Subcutaneous abdominal adipose tissue (tissue), 5 donors: ENCODE measurements around the gene ABCC1.

ENCODE experiments used
- H3K27ac ChIP-seq: one replicate; pipeline ENCODE4 v1.7.0; 2013; ENCODE audit warnings: low read depth, mild to moderate bottlenecking, inconsistent platforms, low read length, moderate library complexity
- H3K27me3 ChIP-seq, 5 donors: one replicate each; pipeline ENCODE4 v1.7.0; 2013; ENCODE audit warnings: low read length in 5 of 5, inconsistent platforms in 1 of 5; ENCODE audit not compliant: control insufficient read depth in 5 of 5, insufficient read depth in 4 of 5
- H3K36me3 ChIP-seq, 5 donors: one replicate each; pipeline ENCODE4 v1.7.0; 2013; ENCODE audit warnings: low read length in 5 of 5; ENCODE audit not compliant: control insufficient read depth in 5 of 5, insufficient read depth in 5 of 5
- H3K4me1 ChIP-seq, 5 donors: one replicate each; pipeline ENCODE4 v1.7.0; 2013; ENCODE audit warnings: low read length in 5 of 5, mild to moderate bottlenecking in 3 of 5, moderate library complexity in 1 of 5; ENCODE audit not compliant: control insufficient read depth in 5 of 5, insufficient read depth in 5 of 5
- H3K4me3 ChIP-seq, 5 donors: one replicate each; pipeline ENCODE4 v1.7.0; 2013; ENCODE audit warnings: low read length in 5 of 5, low read depth in 1 of 5
- H3K9ac ChIP-seq, 5 donors: one replicate each; pipeline ENCODE4 v1.7.0; 2013; ENCODE audit warnings: low read length in 5 of 5, mild to moderate bottlenecking in 4 of 5, moderate library complexity in 3 of 5
- H3K9me3 ChIP-seq, 5 donors: one replicate each; pipeline ENCODE4 v1.7.0; 2013; ENCODE audit warnings: low read length in 5 of 5; ENCODE audit not compliant: control insufficient read depth in 5 of 5
- donor health status: healthy.
- donor health status: healthy.
- donor health status: healthy.
- donor health status: healthy.
- donor health status: healthy.

ABCC1 gene

DNA sequence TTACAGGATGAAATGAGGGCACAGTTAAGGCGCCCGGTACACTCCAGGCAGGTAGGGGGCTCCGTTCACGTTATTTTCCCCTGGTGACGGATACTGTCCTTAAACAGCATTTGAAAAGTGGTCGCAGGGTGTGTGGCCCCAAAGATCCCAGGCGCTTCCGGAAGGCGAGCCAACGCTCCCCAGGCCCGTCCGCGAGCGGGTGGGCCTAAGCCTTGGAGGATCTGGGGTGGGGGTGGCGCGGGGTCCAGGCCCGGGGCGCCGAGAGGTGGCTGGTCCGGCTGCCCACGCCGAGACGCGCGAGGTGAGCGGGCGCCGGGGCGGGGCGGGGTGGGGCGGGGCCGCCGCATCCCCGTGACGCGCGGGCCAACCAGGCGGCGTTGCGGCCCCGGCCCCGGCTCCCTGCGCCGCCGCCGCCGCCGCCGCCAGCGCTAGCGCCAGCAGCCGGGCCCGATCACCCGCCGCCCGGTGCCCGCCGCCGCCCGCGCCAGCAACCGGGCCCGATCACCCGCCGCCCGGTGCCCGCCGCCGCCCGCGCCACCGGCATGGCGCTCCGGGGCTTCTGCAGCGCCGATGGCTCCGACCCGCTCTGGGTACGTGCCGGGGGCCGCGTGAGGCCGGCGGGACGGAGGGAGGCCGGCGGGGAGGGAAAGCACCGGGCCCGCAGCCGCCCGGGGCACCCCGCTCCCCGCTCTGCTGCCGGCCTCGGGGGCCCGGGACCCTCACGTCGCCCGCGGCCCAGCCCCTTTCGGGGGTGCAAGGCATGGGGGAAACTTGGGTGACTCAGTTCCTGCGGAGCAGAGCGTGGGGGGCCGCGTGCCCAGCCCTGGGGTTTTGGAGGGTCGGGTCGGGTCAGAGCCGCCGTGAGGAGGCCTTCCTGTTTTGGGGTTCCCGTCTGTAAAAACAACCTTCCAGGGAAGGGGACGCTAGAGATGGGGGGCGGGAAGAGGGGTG is at the start of gene ABCC1:
Gene ABCC1, plus strand, starts transcription at position 407 of the 951 bp plus-strand sequence. Its CDS starts 136 bp downstream, at position 543.
- peaks cover 9 to 50% (median 43%) of the 10 kb centered on the region in 5 donors for H3K4me1 ChIP-seq
- peak within 1 kb of the TSS; percentile 77 for H3K27ac ChIP-seq
- no peaks in the 10 kb centered on the region for H3K27me3 ChIP-seq
- no peaks in the 10 kb centered on the region for H3K9me3 ChIP-seq
- peak within 1 kb of the TSS; percentile 68 to 82 (median 74) for H3K4me3 ChIP-seq
- no peaks in the 10 kb centered on the region for H3K36me3 ChIP-seq
- peak within 1 kb of the TSS; percentile 77 to 94 (median 86) for H3K9ac ChIP-seq

DNA sequence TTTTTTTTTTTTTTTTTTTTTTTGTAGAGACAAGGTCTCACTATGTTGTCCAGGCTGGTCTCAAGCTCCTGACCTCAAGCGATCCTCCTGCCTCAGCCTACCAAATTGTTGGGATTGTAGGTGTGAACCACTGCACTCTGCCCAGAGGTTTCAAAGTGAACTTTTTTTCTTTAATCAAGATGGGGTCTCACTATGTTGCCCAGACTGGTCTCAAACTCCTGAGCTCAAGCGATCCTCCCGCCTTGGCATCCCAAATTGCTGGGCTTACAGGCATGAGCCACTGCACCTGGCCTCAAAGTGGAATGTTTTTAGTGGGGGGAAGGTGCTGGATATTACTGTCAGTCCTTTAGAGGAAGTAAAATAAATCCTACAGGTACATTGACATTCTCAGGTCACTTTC is 49.1 kb upstream of the ABCC1 start:
- H3K4me1 ChIP-seq: no peaks in the 10 kb centered on the region
- no peak overlapping the region for H3K9ac ChIP-seq
- no peak overlapping the region for H3K4me3 ChIP-seq
- H3K27me3 ChIP-seq: no peaks in the 10 kb centered on the region
- H3K9me3 ChIP-seq: no peaks in the 10 kb centered on the region
- H3K27ac ChIP-seq: no peak overlapping the region
- no peaks in the 10 kb centered on the region for H3K36me3 ChIP-seq

DNA sequence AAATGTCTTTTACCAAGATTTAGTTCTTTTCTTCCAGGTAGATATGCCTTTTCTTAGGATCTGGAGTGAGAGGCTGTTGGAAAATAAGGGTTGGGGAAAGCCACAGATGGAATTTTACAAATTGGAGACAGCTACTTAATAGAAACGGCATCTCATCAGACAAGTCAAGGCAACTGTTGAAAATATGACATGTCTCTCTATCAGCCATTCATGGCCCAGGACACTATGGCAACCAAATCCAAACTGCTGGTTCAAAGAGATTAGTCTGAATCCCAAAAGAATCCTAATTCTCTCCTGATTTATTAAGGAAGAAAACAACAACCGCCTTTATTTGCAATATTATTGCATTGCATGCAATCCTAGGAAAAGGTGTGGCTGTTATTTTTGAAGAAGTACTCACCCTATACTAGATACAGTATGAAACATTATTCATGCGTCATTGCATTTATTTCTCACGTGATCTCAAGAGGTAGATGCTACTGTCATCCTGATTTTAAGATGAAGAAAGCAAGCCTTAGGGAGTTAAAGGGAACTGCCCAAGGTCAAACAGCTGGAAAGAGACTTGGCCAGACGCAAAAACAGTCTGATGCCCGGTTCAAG is 48.4 kb upstream of the ABCC1 start:
- Histone ChIP-seq H3K4me1 (no peaks in the 10 kb centered on the region), H3K27me3 (no peaks in the 10 kb centered on the region), H3K4me3 (no peak overlapping the region), H3K9me3 (no peaks in the 10 kb centered on the region), H3K9ac (no peak overlapping the region), H3K36me3 (no peaks in the 10 kb centered on the region), H3K27ac (no peak overlapping the region)

DNA sequence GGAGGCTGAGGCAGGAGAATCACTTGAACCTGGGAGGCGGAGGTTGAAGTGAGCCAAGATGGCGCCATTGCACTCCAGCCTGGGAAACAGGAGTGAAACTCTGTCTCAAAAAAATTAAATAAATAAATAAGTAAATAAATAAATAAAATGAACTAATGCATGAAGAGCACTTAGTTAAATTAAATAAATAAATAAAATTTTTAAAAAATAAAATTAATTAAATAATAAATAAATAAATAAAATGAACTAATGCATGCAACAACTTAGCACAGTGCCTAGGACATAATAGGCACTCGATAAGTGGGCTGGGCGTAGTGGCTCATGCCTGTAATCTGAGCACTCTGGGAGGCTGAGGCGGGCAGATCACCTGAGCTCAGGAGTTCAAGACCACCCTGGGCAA is 45.5 kb upstream of the ABCC1 start:
- Histone ChIP-seq H3K27me3 (no peaks in the 10 kb centered on the region), H3K4me1 (no peaks in the 10 kb centered on the region), H3K9me3 (peaks cover 0 to 4% (median 4%) of the 10 kb centered on the region in 5 donors), H3K36me3 (no peaks in the 10 kb centered on the region), H3K27ac (no peak overlapping the region), H3K4me3 (no peak overlapping the region), H3K9ac (no peak overlapping the region)

DNA sequence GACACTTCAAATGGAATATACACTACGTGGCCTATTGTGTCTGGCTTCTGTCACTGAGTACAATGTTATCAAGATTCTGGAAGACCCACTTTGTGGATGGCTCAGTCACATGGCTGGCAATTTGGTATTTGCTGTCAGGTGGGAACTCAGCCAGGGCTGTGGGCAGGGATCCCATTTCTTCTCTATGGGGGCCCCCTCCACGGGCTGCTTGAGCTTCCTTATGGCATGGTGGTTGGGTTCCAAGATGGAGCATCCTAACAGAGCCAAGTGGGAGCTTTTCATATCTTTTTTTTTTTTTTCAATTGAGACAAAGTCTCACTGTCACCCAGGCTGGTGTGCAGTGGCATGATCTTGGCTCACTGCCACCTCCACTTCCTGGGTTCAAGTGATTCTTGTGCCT is 43.0 kb upstream of the ABCC1 start:
- no peak overlapping the region for H3K4me3 ChIP-seq
- no peaks in the 10 kb centered on the region for H3K4me1 ChIP-seq
- no peaks in the 10 kb centered on the region for H3K27me3 ChIP-seq
- H3K9ac ChIP-seq: no peak overlapping the region
- no peaks in the 10 kb centered on the region for H3K36me3 ChIP-seq
- no peak overlapping the region for H3K27ac ChIP-seq
- H3K9me3 ChIP-seq: peaks cover 0 to 4% (median 4%) of the 10 kb centered on the region in 5 donors

DNA sequence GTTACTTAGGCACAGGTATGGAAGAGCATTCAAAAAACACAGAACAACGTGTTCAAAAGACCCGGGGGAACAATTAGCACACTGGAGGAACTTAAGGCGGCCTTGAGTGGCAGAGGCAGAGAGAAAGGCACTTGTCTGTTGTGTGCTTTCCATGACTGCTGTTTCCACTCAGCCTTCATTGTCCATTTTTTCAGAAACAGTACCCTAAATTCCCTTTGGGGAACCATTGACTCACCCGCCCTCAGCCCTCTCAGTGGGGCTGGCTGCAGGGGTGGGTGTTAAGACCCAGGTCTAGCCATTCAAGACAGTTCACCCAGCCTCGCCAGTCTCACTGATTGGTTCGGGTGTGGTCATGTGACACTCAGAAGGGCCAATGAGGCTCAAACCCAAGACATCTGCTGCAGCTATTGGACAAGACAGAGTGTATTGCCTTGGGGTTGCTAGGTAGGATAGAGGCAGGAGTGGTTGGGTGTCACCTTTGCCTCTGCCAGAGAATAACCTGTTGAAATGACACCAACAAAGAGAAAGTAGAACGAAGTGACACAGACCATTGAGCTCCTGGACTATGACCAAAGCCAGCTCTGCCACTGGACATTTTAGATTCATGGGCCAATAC is 41.4 kb upstream of the ABCC1 start:
- Histone ChIP-seq H3K27ac (no peak overlapping the region), H3K9ac (no peak overlapping the region), H3K27me3 (no peaks in the 10 kb centered on the region), H3K36me3 (no peaks in the 10 kb centered on the region), H3K4me3 (no peak overlapping the region), H3K9me3 (peaks cover 0 to 4% (median 4%) of the 10 kb centered on the region in 5 donors), H3K4me1 (no peaks in the 10 kb centered on the region)

DNA sequence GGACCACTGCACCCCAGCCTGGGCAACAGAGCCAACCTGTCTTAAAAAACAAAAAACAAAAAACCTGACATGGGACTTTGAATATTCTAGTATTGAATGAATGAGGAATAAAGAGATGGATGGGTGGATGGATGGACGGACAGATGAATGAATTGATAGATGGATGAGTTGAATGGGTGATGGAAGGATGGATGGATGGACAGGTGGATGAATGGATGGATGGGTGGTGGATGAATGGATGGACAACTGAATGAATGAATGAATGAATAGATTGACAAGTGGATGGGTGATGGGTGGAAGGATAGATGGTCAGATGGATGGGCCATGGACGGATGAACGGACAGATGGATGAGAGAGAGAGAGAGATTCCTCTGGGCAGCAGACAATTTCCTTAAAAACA is 38.2 kb upstream of the ABCC1 start:
- no peak overlapping the region for H3K27ac ChIP-seq
- H3K4me1 ChIP-seq: no peaks in the 10 kb centered on the region
- no peak overlapping the region for H3K9ac ChIP-seq
- H3K36me3 ChIP-seq: no peaks in the 10 kb centered on the region
- no peak overlapping the region for H3K4me3 ChIP-seq
- H3K9me3 ChIP-seq: peaks cover 0 to 4% (median 2%) of the 10 kb centered on the region in 5 donors
- no peaks in the 10 kb centered on the region for H3K27me3 ChIP-seq

DNA sequence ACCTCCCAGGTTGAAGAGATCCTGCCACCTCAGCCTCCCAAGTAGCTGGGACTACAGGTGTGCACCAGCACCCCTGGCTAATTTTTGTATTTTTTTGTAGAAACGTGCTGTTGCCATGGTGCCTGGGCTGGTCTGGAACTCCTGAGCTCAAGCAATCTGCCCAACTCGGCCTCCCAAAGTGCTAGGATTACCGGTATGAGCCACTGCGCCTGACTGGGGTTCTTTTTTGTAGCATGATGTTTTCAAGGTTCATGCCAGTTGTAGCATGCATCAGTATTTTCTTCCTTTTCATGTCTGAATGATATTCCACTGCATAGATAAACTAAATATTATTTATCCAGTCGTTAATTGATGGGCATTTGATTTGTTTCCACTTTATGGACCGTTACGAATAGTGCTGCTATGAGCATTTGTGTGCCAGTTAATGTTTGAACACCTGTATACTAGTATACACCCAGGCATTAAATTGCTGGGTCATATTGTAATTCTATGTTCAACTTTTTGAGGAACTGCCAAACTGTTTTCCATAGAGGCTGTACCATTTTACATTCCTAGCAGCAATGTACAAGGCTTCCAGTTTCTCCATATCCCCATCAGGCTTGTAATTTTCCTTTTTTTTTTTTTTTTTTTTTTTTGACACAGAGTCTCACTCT is 36.2 kb upstream of the ABCC1 start:
- Histone ChIP-seq H3K27me3 (no peaks in the 10 kb centered on the region), H3K4me1 (no peaks in the 10 kb centered on the region), H3K27ac (no peak overlapping the region), H3K9ac (no peak overlapping the region), H3K9me3 (no peaks in the 10 kb centered on the region), H3K36me3 (no peaks in the 10 kb centered on the region), H3K4me3 (no peak overlapping the region)

DNA sequence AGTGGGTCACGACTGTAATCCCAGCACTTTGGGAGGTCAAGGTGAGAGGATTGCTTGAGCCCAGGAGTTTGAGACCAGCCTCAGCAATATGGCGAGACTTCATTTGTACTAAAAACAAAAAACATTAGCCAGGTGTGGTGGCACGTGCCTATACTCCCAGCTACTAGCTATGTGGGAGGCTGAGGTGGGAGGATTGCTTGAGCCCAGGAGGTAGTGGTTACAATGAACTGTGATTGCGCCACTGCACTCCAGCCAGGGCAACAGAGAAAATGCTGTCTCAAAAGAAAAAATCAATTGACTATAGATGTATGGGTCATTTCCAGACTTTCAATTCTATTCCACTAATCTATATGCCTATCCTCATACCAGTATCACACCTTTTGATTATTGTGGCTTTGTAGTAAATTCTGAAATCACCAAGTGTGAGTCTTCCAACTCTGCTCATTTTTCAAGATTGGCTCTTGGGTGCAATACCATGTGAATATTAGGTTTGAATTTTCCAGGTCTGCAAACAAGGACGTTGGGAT is 33.8 kb upstream of the ABCC1 start:
- no peak overlapping the region for H3K9ac ChIP-seq
- no peaks in the 10 kb centered on the region for H3K36me3 ChIP-seq
- H3K27ac ChIP-seq: no peak overlapping the region
- H3K27me3 ChIP-seq: no peaks in the 10 kb centered on the region
- no peaks in the 10 kb centered on the region for H3K9me3 ChIP-seq
- no peak overlapping the region for H3K4me3 ChIP-seq
- H3K4me1 ChIP-seq: no peaks in the 10 kb centered on the region
